T-cell (primary cell): Measurements from ENCODE around the gene NFIX. TPM values are rescaled to one million over a fixed set of nuclear protein-coding genes. Genes with fewer than 3 reads are reported as not detected.
"Not testable (repeated sequence)": the region's sequence is repeated elsewhere in the genome, so short reads cannot be mapped to it uniquely, and the experiment has no call there.

Experiments
- ATAC-seq, 4 experiments: fragments of 200-7000 bp in 3 of 4; fragments of 150-1000 bp in 1 of 4; cut with Tn5 transposase; replicated peaks in 1 of 4; 1 replicate in 3 of 4; 2 replicates in 1 of 4; pipeline ENCODE4 v1.10.0; 2021; ENCODE audit warnings: moderate library complexity in 3 of 4, mild to moderate bottlenecking in 2 of 4, moderate number of reproducible peaks in 1 of 4
- CTCF ChIA-PET, 2 donors: fragments of 300-600 bp; sonication (Branson Sonifier 250); formaldehyde crosslinking; loops; one replicate each; lab custom pipeline; 2022; ENCODE audit warnings: antibody characterized with exemption in 2 of 2; lab: Charles Lee
- POLR2A ChIA-PET, 2 donors: fragments of 300-600 bp; sonication (Branson Sonifier 250); formaldehyde crosslinking; loops; one replicate each; lab custom pipeline; 2022; ENCODE audit warnings: antibody characterized with exemption in 2 of 2; lab: Charles Lee
- DNase-seq, 35 experiments: peaks; one replicate each; pipeline versions ENCODE4 v3.0.0 to v3.0.0-alpha.2; 2013 to 2023
- H3K27ac ChIP-seq: one replicate; pipeline ENCODE4 v1.5.1; 2013; ENCODE audit warnings: low read length
- H3K27me3 ChIP-seq, 2 experiments: replicated peaks in 1 of 2; 1 replicate in 1 of 2; 2 replicates in 1 of 2; pipeline versions ENCODE4 v1.6.1 to v1.7.0; 2013; ENCODE audit warnings: low read length in 1 of 2, mixed read lengths in 1 of 2; ENCODE audit not compliant: control insufficient read depth in 2 of 2, insufficient read depth in 2 of 2; ENCODE audit errors: extremely low read depth in 1 of 2
- H3K36me3 ChIP-seq, 2 donors: 1 replicate in 1 of 2; 2 replicates in 1 of 2; pipeline versions ENCODE4 v1.6.1 to v1.7.0; 2013; ENCODE audit warnings: low read length in 1 of 2; ENCODE audit not compliant: control insufficient read depth in 2 of 2, insufficient read depth in 1 of 2; ENCODE audit errors: extremely low read depth in 1 of 2
- H3K4me1 ChIP-seq, 2 experiments: 1 replicate in 1 of 2; 2 replicates in 1 of 2; pipeline versions ENCODE4 v1.6.1 to v1.7.0; 2013; ENCODE audit warnings: low read length in 2 of 2, mixed read lengths in 1 of 2; ENCODE audit not compliant: insufficient read depth in 2 of 2, control insufficient read depth in 1 of 2; ENCODE audit errors: extremely low read depth in 1 of 2
- H3K4me3 ChIP-seq, 2 donors: 1 replicate in 1 of 2; 2 replicates in 1 of 2; pipeline versions ENCODE4 v1.5.1 to v1.7.0; 2013; ENCODE audit warnings: mild to moderate bottlenecking in 2 of 2, low read length in 1 of 2, moderate library complexity in 1 of 2; ENCODE audit not compliant: control insufficient read depth in 1 of 2; ENCODE audit errors: extremely low read depth in 1 of 2
- H3K9me3 ChIP-seq: 2 replicates; pipeline ENCODE4 v1.7.0; 2013
- H3K27ac Mint-ChIP-seq, 2 donors: one replicate each; pipeline ENCODE4 v1.8.0; 2020 to 2021; ENCODE audit warnings: mild to moderate bottlenecking in 2 of 2, mixed read lengths in 2 of 2
- H3K27me3 Mint-ChIP-seq, 2 donors: one replicate each; pipeline ENCODE4 v1.8.0; 2021 to 2022; ENCODE audit warnings: mixed read lengths in 2 of 2
- H3K36me3 Mint-ChIP-seq: one replicate; pipeline ENCODE4 v1.8.0; 2021; ENCODE audit warnings: mixed read lengths
- H3K4me1 Mint-ChIP-seq, 3 donors: one replicate each; pipeline ENCODE4 v1.8.0; 2020 to 2022; ENCODE audit warnings: mixed read lengths in 3 of 3, mild to moderate bottlenecking in 1 of 3
- H3K4me3 Mint-ChIP-seq, 3 donors: one replicate each; pipeline ENCODE4 v1.8.0; 2020 to 2022; ENCODE audit warnings: mild to moderate bottlenecking in 3 of 3, mixed read lengths in 3 of 3, moderate library complexity in 3 of 3
- H3K9me3 Mint-ChIP-seq, 3 donors: one replicate each; pipeline ENCODE4 v1.8.0; 2020 to 2022; ENCODE audit warnings: mixed read lengths in 3 of 3
- WGBS: methylation state at CpG from one replicate; pipeline ENCODE4 v1.1.5; 2013; ENCODE audit warnings: missing lambda C conversion rate; ENCODE audit not compliant: insufficient coverage; 5-methylcytosine and 5-hydroxymethylcytosine counted together
- total RNA-seq, 35 experiments: library from RNA in 6 of 35; stranded (reverse) in 6 of 35; fragments of 120-200 nt in 1 of 35; gene quantifications; one replicate each; pipeline versions ENCODE4 v1.2.1 to v1.2.4 and lab custom pipeline; 2013 to 2026

NFIX gene
- total RNA-seq, 5 donors from 2014 or later (not counting 1 experiment from before 2014, with no cell fraction given): 3.9 to 6.6 (median 6.3) TPM

DNA sequence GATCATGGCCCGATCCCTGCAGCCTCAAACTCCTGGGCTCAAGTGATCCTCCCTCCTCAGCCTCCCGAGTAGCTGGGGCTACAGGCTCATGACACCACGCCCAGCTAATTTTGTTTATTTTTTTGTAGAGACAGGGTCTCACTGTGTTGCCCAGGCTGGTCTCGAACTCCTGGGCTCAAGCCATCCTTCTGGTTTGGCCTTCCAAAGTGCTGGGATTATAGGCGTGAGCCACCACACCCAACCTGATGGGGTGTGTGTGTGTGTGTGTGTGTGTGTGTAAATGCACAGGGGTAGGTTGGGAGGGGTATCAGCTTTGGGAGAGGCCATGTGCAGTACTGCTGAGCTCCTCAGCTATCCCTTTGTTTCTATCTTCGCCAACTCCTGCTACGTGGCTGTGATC is 19.2 kb upstream of the NFIX start:
- H3K27ac Mint-ChIP-seq, H3K36me3 Mint-ChIP-seq, H3K4me3 ChIP-seq, H3K9me3 ChIP-seq, POLR2A ChIA-PET, H3K27ac ChIP-seq, H3K4me1 ChIP-seq, H3K4me1 Mint-ChIP-seq, H3K36me3 ChIP-seq, ATAC-seq, DNase-seq, H3K9me3 Mint-ChIP-seq, H3K4me3 Mint-ChIP-seq: not testable (repeated sequence)
- CTCF ChIA-PET: interaction anchor here (0.6 to 2.7 kb wide), 8 partner anchors 8 to 614 kb away, joined by 3 to 32 read pairs (median 4); no protein-coding TSS in a partner anchor
- WGBS: 81% methylated on average over 4 of the region's 7 CpGs
- H3K27me3 ChIP-seq: peaks cover 0 to 47% of the 10 kb centered on the region in 2 experiments
- H3K27me3 Mint-ChIP-seq: peaks cover 17% of the 10 kb centered on the region in 2 donors

DNA sequence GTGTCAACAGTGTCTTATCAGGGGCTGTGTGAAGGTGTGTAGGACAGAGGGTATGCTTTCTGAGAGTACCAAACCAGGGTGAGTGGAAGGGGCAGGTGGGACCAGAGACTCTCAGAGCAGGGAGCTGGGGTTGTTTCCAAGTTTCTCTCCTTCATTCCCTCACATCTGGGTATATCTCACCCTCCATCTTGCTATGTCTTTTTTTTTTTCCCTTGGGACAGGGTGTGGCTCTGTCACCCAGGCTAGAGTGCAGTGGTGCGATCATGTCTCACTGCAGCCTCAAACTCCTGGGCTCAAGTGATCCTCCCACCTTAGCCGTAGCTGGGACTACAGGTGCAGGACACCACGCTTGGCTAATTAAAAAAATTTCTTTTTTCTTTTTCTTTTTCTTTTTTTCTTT is 15.3 kb upstream of the NFIX start:
- Histone ChIP-seq H3K36me3 (no peaks in the 10 kb centered on the region), H3K9me3 (no peaks in the 10 kb centered on the region), H3K27me3 (peaks cover 0 to 60% of the 10 kb centered on the region in 2 experiments), H3K4me3 (no peak overlapping the region), H3K27ac (no peak overlapping the region), H3K4me1 (peaks cover 0 to 29% of the 10 kb centered on the region in 2 experiments)
- no peak overlapping the region for H3K27ac Mint-ChIP-seq
- WGBS: 86% methylated on average over 2 of the region's 3 CpGs
- ChIA-PET CTCF (interaction anchor here in 1 of 2 donors (0.7 to 1.7 kb wide), 2 partner anchors 81 to 106 kb away, joined by 6 read pairs; no protein-coding TSS in a partner anchor), POLR2A (no interaction called here)
- H3K9me3 Mint-ChIP-seq: no peaks in the 10 kb centered on the region
- ATAC-seq (no peak), DNase-seq (no peak)
- H3K4me3 Mint-ChIP-seq: no peak overlapping the region
- H3K27me3 Mint-ChIP-seq: peaks cover 17% of the 10 kb centered on the region in 2 donors
- peaks cover 2 to 7% (median 5%) of the 10 kb centered on the region in 3 donors for H3K4me1 Mint-ChIP-seq
- H3K36me3 Mint-ChIP-seq: no peaks in the 10 kb centered on the region

DNA sequence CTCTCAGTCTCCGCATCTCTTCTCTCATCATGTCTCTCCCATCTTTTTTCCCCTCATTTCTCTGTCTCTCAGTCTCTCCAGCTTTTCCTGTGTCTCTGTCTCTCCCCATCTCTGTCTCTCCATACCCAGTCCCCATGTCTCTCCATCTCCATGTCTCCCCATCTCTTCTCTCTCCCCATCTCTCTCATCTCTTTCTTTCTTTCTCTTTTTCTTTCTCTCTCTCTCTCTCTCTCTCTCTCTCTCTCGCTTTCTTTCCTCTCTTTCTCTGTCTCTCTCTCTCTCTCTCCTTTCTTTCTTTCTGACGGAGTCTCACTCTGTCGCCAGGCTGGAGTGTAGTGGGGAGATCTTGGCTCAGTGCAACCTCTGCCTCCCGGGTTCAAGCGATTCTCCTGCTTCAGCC is 12.6 kb upstream of the NFIX start:
- H3K27ac Mint-ChIP-seq: no peak overlapping the region
- H3K9me3 Mint-ChIP-seq: no peaks in the 10 kb centered on the region
- Histone ChIP-seq H3K9me3 (no peaks in the 10 kb centered on the region), H3K27me3 (peaks cover 0 to 57% of the 10 kb centered on the region in 2 experiments), H3K4me1 (peaks cover 0 to 33% of the 10 kb centered on the region in 2 experiments), H3K4me3 (no peak overlapping the region), H3K36me3 (no peaks in the 10 kb centered on the region), H3K27ac (no peak overlapping the region)
- no peak overlapping the region for H3K4me3 Mint-ChIP-seq
- 100% methylated on average over 1 of the region's 6 CpGs for WGBS
- H3K36me3 Mint-ChIP-seq: no peaks in the 10 kb centered on the region
- ChIA-PET CTCF (interaction anchor here in 1 of 2 donors (0.5 kb wide), 1 partner anchor 9 kb away, joined by 3 read pairs; no protein-coding TSS in a partner anchor), POLR2A (no interaction called here)
- H3K4me1 Mint-ChIP-seq: peaks cover 5 to 8% (median 6%) of the 10 kb centered on the region in 3 donors
- peaks cover 14% of the 10 kb centered on the region in 2 donors for H3K27me3 Mint-ChIP-seq
- DNase-seq (no peak), ATAC-seq (no peak)

DNA sequence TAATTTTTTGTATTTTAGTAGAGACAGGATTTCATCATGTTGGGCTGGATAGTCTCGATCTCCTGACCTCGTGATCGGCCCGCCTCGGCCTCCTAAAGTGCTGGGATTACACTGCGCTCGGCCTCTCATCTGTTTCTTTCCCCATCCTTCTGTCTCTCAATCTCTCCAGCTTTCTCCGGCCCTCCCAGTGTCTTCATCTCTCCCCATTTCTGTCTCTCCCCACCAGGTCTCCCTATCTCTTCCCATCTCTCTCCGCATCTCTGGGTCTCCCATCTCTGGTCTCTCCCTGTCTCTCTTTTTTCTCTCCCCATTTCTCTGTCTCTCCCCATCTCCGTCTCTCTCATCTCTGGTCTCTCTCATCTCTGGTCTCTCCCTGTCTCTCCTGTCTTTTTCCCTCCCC is 12.2 kb upstream of the NFIX start:
- Histone ChIP-seq H3K4me3 (peak overlapping the region in 1 of 2 donors; percentile 41), H3K27ac (no peak overlapping the region), H3K9me3 (no peaks in the 10 kb centered on the region), H3K27me3 (peaks cover 0 to 57% of the 10 kb centered on the region in 2 experiments), H3K4me1 (peaks cover 0 to 29% of the 10 kb centered on the region in 2 experiments), H3K36me3 (no peaks in the 10 kb centered on the region)
- ATAC-seq: no peak
- Mint-ChIP-seq H3K27ac (no peak overlapping the region), H3K4me3 (no peak overlapping the region), H3K36me3 (no peaks in the 10 kb centered on the region), H3K9me3 (no peaks in the 10 kb centered on the region), H3K27me3 (peaks cover 10% of the 10 kb centered on the region in 2 donors), H3K4me1 (peaks cover under 1 to 8% (median 4%) of the 10 kb centered on the region in 3 donors)
- ChIA-PET POLR2A (no interaction called here), CTCF (interaction anchor here in 1 of 2 donors (0.5 kb wide), 1 partner anchor 9 kb away, joined by 3 read pairs; no protein-coding TSS in a partner anchor)
- WGBS: 64% methylated on average over 10 of the region's 10 CpGs
- DNase-seq: no peak

DNA sequence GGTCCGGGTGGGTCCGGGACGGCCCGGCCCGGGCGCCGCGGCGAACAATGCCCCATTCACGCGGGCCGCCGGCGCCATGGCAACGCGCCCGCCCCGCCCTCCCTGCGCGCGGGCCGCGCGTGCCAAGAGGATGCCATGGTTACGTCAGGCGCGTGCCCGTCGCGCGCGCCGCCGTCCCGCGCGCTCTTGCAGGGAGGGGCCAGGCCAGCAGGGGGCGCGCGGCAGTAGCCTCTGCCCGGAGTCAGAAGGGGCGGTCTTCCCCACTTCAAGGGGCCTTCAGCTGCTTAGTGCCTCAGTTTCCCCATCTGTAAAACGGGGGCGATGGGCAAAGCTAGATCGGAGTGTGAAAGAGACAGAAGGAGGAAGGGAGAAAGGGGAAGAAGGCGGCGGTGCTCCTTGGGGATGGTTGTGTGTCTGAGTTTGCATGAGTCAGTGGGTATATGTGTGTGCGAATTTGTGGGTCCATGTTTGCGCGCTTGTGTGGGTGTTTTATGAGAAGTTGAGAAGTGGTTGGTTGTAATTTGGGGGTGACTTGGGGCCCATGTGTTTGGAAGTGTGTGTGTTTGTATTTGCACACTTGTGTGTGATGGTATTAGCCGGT is 11.6 kb upstream of the NFIX start:
- Mint-ChIP-seq H3K36me3 (no peaks in the 10 kb centered on the region), H3K9me3 (no peaks in the 10 kb centered on the region), H3K4me3 (no peak overlapping the region), H3K4me1 (peaks cover 0 to 8% (median 4%) of the 10 kb centered on the region in 3 donors), H3K27me3 (peaks cover 8 to 9% of the 10 kb centered on the region in 2 donors), H3K27ac (no peak overlapping the region)
- DNase-seq: peak; percentile 54 to 92 (median 76)
- WGBS: 10% methylated on average over 48 of the region's 51 CpGs
- H3K36me3 ChIP-seq: no peaks in the 10 kb centered on the region
- no peak overlapping the region for H3K4me3 ChIP-seq
- H3K9me3 ChIP-seq: no peaks in the 10 kb centered on the region
- POLR2A ChIA-PET: no interaction called here
- peaks cover 0 to 55% of the 10 kb centered on the region in 2 experiments for H3K27me3 ChIP-seq
- CTCF ChIA-PET: interaction anchor here in 1 of 2 donors (1.9 kb wide), 1 partner anchor 78 kb away, joined by 4 read pairs; no protein-coding TSS in a partner anchor
- peaks cover 0 to 28% of the 10 kb centered on the region in 2 experiments for H3K4me1 ChIP-seq
- H3K27ac ChIP-seq: no peak overlapping the region
- peak; percentile 85 to 92 (median 88) for ATAC-seq

DNA sequence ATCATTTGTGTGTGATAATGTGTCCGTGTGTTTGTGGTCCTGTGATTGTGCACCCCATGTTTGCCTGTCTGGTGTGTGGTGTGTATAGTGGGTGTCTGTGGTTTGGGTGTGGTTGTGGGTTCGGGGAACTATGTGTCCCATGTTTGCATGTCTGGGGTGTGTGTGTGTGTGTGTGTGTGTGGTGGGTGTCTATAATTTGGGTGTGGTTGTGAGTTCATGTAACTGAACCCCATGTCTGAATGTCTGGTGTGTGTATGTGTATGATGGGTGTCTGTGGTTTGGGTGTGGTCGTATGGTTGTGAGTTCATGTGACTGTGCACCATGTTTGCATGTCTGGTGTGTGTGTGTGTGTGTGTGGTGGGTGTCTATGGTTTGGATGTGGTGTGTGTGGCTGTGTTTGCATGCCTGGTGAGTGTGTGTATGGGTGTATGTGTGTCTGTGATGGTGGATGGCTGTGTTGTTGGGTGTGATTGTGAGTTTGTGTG is 11.1 kb upstream of the NFIX start:
- Histone ChIP-seq H3K4me1 (peaks cover 0 to 28% of the 10 kb centered on the region in 2 experiments), H3K4me3 (no peak overlapping the region), H3K9me3 (no peaks in the 10 kb centered on the region), H3K36me3 (no peaks in the 10 kb centered on the region), H3K27me3 (peaks cover 0 to 58% of the 10 kb centered on the region in 2 experiments), H3K27ac (no peak overlapping the region)
- 46% methylated on average over 3 of the region's 3 CpGs for WGBS
- H3K4me1 Mint-ChIP-seq: peaks cover 0 to 8% (median 4%) of the 10 kb centered on the region in 3 donors
- ChIA-PET CTCF (interaction anchor here in 1 of 2 donors (0.7 to 1.9 kb wide), 2 partner anchors 77 to 110 kb away, joined by 3 to 4 read pairs; no protein-coding TSS in a partner anchor), POLR2A (no interaction called here)
- no peak overlapping the region for H3K4me3 Mint-ChIP-seq
- DNase-seq (peak in 1 of 35 experiments; percentile 30), ATAC-seq (no peak)
- no peak overlapping the region for H3K27ac Mint-ChIP-seq
- H3K27me3 Mint-ChIP-seq: peaks cover 5 to 9% of the 10 kb centered on the region in 2 donors
- H3K9me3 Mint-ChIP-seq: no peaks in the 10 kb centered on the region
- no peaks in the 10 kb centered on the region for H3K36me3 Mint-ChIP-seq
